BE2C (cell line): ENCODE measurements around the gene RBM34. TPM values are rescaled to one million over a fixed set of nuclear protein-coding genes. Genes with fewer than 3 reads are reported as not detected.
"Not testable (repeated sequence)": the region's sequence is repeated elsewhere in the genome, so short reads cannot be mapped to it uniquely, and the experiment has no call there.

Experiments
- DNase-seq: peaks from one replicate; pipeline ENCODE4 v3.0.0-alpha.2; 2020
- H3K27me3 ChIP-seq: fragments of 250-450 bp; sonication (Bioruptor Pico); 2 replicates; pipeline ENCODE4 v1.5.1; 2020; ENCODE audit warnings: mild to moderate bottlenecking
- H3K36me3 ChIP-seq: fragments of 250-450 bp; sonication (Bioruptor Pico); 2 replicates; pipeline ENCODE4 v1.5.1; 2020; ENCODE audit warnings: mild to moderate bottlenecking
- H3K4me1 ChIP-seq: fragments of 250-450 bp; sonication (Bioruptor Pico); 2 replicates; pipeline ENCODE4 v1.5.1; 2020
- H3K4me3 ChIP-seq: 2 replicates; pipeline ENCODE4 v1.5.1; 2011; ENCODE audit warnings: low read depth, low read length
- H3K9me3 ChIP-seq: fragments of 250-450 bp; sonication (Bioruptor Pico); 2 replicates; pipeline ENCODE4 v1.5.1; 2020
- CTCF ChIP-seq: IDR thresholded peaks from 2 replicates; pipeline ENCODE4 v1.5.1; 2012; ENCODE audit warnings: mild to moderate bottlenecking, low read depth, low read length
- polyA plus RNA-seq: library from polyadenylated mRNA; unstranded; fragments of >200 nt; gene quantifications from one replicate; pipeline ENCODE4 v1.2.1, GENCODE V29; 2012; ENCODE audit warnings: low read depth, missing spikeins; ENCODE audit not compliant: insufficient read length, insufficient read depth

Gene RBM34
- polyA plus RNA-seq = 88.8 TPM

- peak; percentile 94 for DNase-seq
- no peak for TF ChIP-seq CTCF
- Histone ChIP-seq H3K27me3 (no peaks in the 10 kb centered on the region), H3K9me3 (no peaks in the 10 kb centered on the region), H3K4me3 (peak within 1 kb of the TSS; percentile 85), H3K4me1 (no peaks in the 10 kb centered on the region), H3K36me3 (peaks cover 25% of the 10 kb centered on the region)
These were observed at the start of gene RBM34 for GRCh38 chr1:235160957-235161684. Gene RBM34, minus strand, starts transcription at chr1:235161250. Its CDS starts 24 bp downstream, at chr1:235161226.

GRCh38 chr1:235207209-235207565 is 46.1 kb upstream of the RBM34 start:
- H3K4me3 ChIP-seq = no peak overlapping the region

GRCh38 chr1:235206533-235207208 is 45.6 kb upstream of the RBM34 start:
- H3K36me3 ChIP-seq = peaks cover 15% of the 10 kb centered on the region
- no peaks in the 10 kb centered on the region for H3K9me3 ChIP-seq
- H3K4me1 ChIP-seq = no peaks in the 10 kb centered on the region
- no peak overlapping the region for H3K4me3 ChIP-seq
- DNase-seq = no peak
- H3K27me3 ChIP-seq = no peaks in the 10 kb centered on the region
- TF ChIP-seq CTCF = no peak

More at GRCh38 chr1:235207209-235207565, 46.1 kb upstream of the RBM34 start:
- Histone ChIP-seq H3K36me3 (peaks cover 18% of the 10 kb centered on the region), H3K27me3 (no peaks in the 10 kb centered on the region), H3K4me1 (no peaks in the 10 kb centered on the region), H3K9me3 (no peaks in the 10 kb centered on the region)
- no peak for DNase-seq
- no peak for TF ChIP-seq CTCF

GRCh38 chr1:235205687-235206086 is 44.6 kb upstream of the RBM34 start:
- no peak for TF ChIP-seq CTCF
- H3K36me3 ChIP-seq = peaks cover 9% of the 10 kb centered on the region
- no peaks in the 10 kb centered on the region for H3K9me3 ChIP-seq
- H3K4me1 ChIP-seq = no peaks in the 10 kb centered on the region
- H3K4me3 ChIP-seq = no peak overlapping the region
- DNase-seq = no peak
- H3K27me3 ChIP-seq = no peaks in the 10 kb centered on the region

- TF ChIP-seq CTCF = no peak
- Histone ChIP-seq H3K4me1 (no peaks in the 10 kb centered on the region), H3K27me3 (no peaks in the 10 kb centered on the region), H3K9me3 (no peaks in the 10 kb centered on the region), H3K4me3 (no peak overlapping the region), H3K36me3 (no peaks in the 10 kb centered on the region; the same call in 1 of the 2 replicates)
- DNase-seq = no peak
These were observed 42.4 kb upstream of the RBM34 start for GRCh38 chr1:235203428-235203827.

- H3K36me3 ChIP-seq, H3K4me3 ChIP-seq, H3K4me1 ChIP-seq, DNase-seq, H3K27me3 ChIP-seq, H3K9me3 ChIP-seq: not testable (repeated sequence)
These were observed 41.4 kb upstream of the RBM34 start for GRCh38 chr1:235202447-235202846.
